Measurements from ENCODE around the gene ZNF804A. TPM values are rescaled to one million over a fixed set of nuclear protein-coding genes. Genes with fewer than 3 reads are reported as not detected.

ZNF804A gene
- polyA plus RNA-seq, 6 donors from 2014 or later = 0.19 to 0.40 (median 0.30) TPM; not detected in 2

GRCh38 chr2:184633726-184634125 lies 35.4 kb downstream of the ZNF804A start:
- no peak for DNase-seq
- no peak for ATAC-seq (ENCODE audit: low read depth in 2 of 2)
- H3K4me3 Mint-ChIP-seq = no peak overlapping the region
- H3K4me1 Mint-ChIP-seq = no peaks in the 10 kb centered on the region
- no peaks in the 10 kb centered on the region for H3K36me3 Mint-ChIP-seq
- no peaks in the 10 kb centered on the region for H3K9me3 Mint-ChIP-seq
- no peak overlapping the region for H3K27ac Mint-ChIP-seq
- H3K27me3 Mint-ChIP-seq = no peaks in the 10 kb centered on the region

GRCh38 chr2:184637781-184638180 lies 39.5 kb downstream of the ZNF804A start:
- DNase-seq (no peak), ATAC-seq (ENCODE audit: low read depth in 2 of 2) (no peak)
- H3K9me3 Mint-ChIP-seq = peaks cover 0 to 2% (median 0%) of the 10 kb centered on the region in 7 donors
- no peaks in the 10 kb centered on the region for H3K27me3 Mint-ChIP-seq
- H3K4me3 Mint-ChIP-seq = no peak overlapping the region
- no peaks in the 10 kb centered on the region for H3K4me1 Mint-ChIP-seq
- no peak overlapping the region for H3K27ac Mint-ChIP-seq
- no peaks in the 10 kb centered on the region for H3K36me3 Mint-ChIP-seq

GRCh38 chr2:184644685-184645084 lies 46.4 kb downstream of the ZNF804A start:
- ATAC-seq (ENCODE audit: low read depth in 2 of 2) (no peak), DNase-seq (no peak)
- H3K27ac Mint-ChIP-seq = no peak overlapping the region
- peaks cover 0 to 9% (median 8%) of the 10 kb centered on the region in 3 donors for H3K4me1 Mint-ChIP-seq
- H3K4me3 Mint-ChIP-seq = no peak overlapping the region
- H3K27me3 Mint-ChIP-seq = no peaks in the 10 kb centered on the region
- peaks cover 0 to 2% (median 0%) of the 10 kb centered on the region in 7 donors for H3K9me3 Mint-ChIP-seq
- no peaks in the 10 kb centered on the region for H3K36me3 Mint-ChIP-seq

- Mint-ChIP-seq H3K27ac (no peak overlapping the region), H3K36me3 (no peaks in the 10 kb centered on the region), H3K4me1 (peaks cover 0 to 9% (median 8%) of the 10 kb centered on the region in 3 donors), H3K27me3 (no peaks in the 10 kb centered on the region), H3K9me3 (peaks cover 0 to 2% (median 0%) of the 10 kb centered on the region in 7 donors), H3K4me3 (peak overlapping the region in 2 of 8 donors; percentile 23 to 44)
- ATAC-seq (ENCODE audit: low read depth in 2 of 2) = peak; percentile 65 to 70
- DNase-seq = peak; percentile 5
Measured at GRCh38 chr2:184646177-184646576, 47.8 kb downstream of the ZNF804A start.

- H3K27ac Mint-ChIP-seq = no peak overlapping the region
- H3K4me3 Mint-ChIP-seq = peak overlapping the region in 1 of 8 donors; percentile 44
- ATAC-seq (ENCODE audit: low read depth in 2 of 2) (no peak), DNase-seq (no peak)
- peaks cover 0 to 9% (median 8%) of the 10 kb centered on the region in 3 donors for H3K4me1 Mint-ChIP-seq
- no peaks in the 10 kb centered on the region for H3K27me3 Mint-ChIP-seq
- peaks cover 0 to 2% (median 0%) of the 10 kb centered on the region in 7 donors for H3K9me3 Mint-ChIP-seq
- H3K36me3 Mint-ChIP-seq = no peaks in the 10 kb centered on the region
Measured at GRCh38 chr2:184646593-184646992, 48.3 kb downstream of the ZNF804A start.

- H3K4me3 Mint-ChIP-seq = no peak overlapping the region
- H3K9me3 Mint-ChIP-seq = peaks cover 0 to 5% (median 1%) of the 10 kb centered on the region in 7 donors
- no peaks in the 10 kb centered on the region for H3K4me1 Mint-ChIP-seq
- DNase-seq = no peak
- no peaks in the 10 kb centered on the region for H3K36me3 Mint-ChIP-seq
- no peaks in the 10 kb centered on the region for H3K27me3 Mint-ChIP-seq
- H3K27ac Mint-ChIP-seq = no peak overlapping the region
- no peak for ATAC-seq (ENCODE audit: low read depth in 2 of 2)
Measured at GRCh38 chr2:184654945-184655344, 56.6 kb downstream of the ZNF804A start.

GRCh38 chr2:184677171-184677570 lies 78.8 kb downstream of the ZNF804A start:
- Mint-ChIP-seq H3K4me1 (no peaks in the 10 kb centered on the region), H3K4me3 (no peak overlapping the region), H3K27me3 (no peaks in the 10 kb centered on the region)

GRCh38 chr2:184679219-184680018 lies 81.1 kb downstream of the ZNF804A start:
- H3K9me3 Mint-ChIP-seq = peaks cover 0 to 7% (median 2%) of the 10 kb centered on the region in 7 donors
- peak overlapping the region in 1 of 8 donors; percentile 74 for H3K4me3 Mint-ChIP-seq
- ATAC-seq (ENCODE audit: low read depth in 2 of 2) (no peak), DNase-seq (no peak)
- H3K36me3 Mint-ChIP-seq = no peaks in the 10 kb centered on the region
- no peaks in the 10 kb centered on the region for H3K27me3 Mint-ChIP-seq
- no peaks in the 10 kb centered on the region for H3K4me1 Mint-ChIP-seq
- no peak overlapping the region for H3K27ac Mint-ChIP-seq

More at GRCh38 chr2:184677171-184677570, 78.8 kb downstream of the ZNF804A start:
- H3K27ac Mint-ChIP-seq = no peak overlapping the region
- H3K36me3 Mint-ChIP-seq = no peaks in the 10 kb centered on the region
- ATAC-seq (ENCODE audit: low read depth in 2 of 2) (no peak), DNase-seq (no peak)
- H3K9me3 Mint-ChIP-seq = peaks cover 0 to 7% (median 2%) of the 10 kb centered on the region in 7 donors

GRCh38 chr2:184680825-184681224 lies 82.5 kb downstream of the ZNF804A start:
- Mint-ChIP-seq H3K4me1 (no peaks in the 10 kb centered on the region), H3K27ac (no peak overlapping the region), H3K36me3 (no peaks in the 10 kb centered on the region), H3K9me3 (peaks cover 0 to 7% (median 3%) of the 10 kb centered on the region in 7 donors), H3K27me3 (no peaks in the 10 kb centered on the region), H3K4me3 (no peak overlapping the region)
- no peak for ATAC-seq (ENCODE audit: low read depth in 2 of 2)
- DNase-seq = no peak

- DNase-seq = no peak
- Mint-ChIP-seq H3K4me3 (no peak overlapping the region), H3K36me3 (no peaks in the 10 kb centered on the region), H3K27me3 (no peaks in the 10 kb centered on the region), H3K4me1 (no peaks in the 10 kb centered on the region), H3K27ac (no peak overlapping the region), H3K9me3 (peaks cover 0 to 7% (median 3%) of the 10 kb centered on the region in 7 donors)
- no peak for ATAC-seq (ENCODE audit: low read depth in 2 of 2)
Measured at GRCh38 chr2:184681642-184682321, 83.5 kb downstream of the ZNF804A start.

- H3K9me3 Mint-ChIP-seq = peaks cover 0 to 7% (median 2%) of the 10 kb centered on the region in 7 donors
- no peak overlapping the region for H3K4me3 Mint-ChIP-seq
- no peaks in the 10 kb centered on the region for H3K4me1 Mint-ChIP-seq
- no peak for ATAC-seq (ENCODE audit: low read depth in 2 of 2)
- no peaks in the 10 kb centered on the region for H3K27me3 Mint-ChIP-seq
- no peaks in the 10 kb centered on the region for H3K36me3 Mint-ChIP-seq
- H3K27ac Mint-ChIP-seq = no peak overlapping the region
- DNase-seq = no peak
Measured at GRCh38 chr2:184683911-184684310, 85.6 kb downstream of the ZNF804A start.

- H3K36me3 Mint-ChIP-seq = no peaks in the 10 kb centered on the region
- peak overlapping the region in 1 of 6 donors; percentile 64 for H3K27ac Mint-ChIP-seq
- ATAC-seq (ENCODE audit: low read depth in 2 of 2) = no peak
- no peak overlapping the region for H3K4me3 Mint-ChIP-seq
- H3K4me1 Mint-ChIP-seq = no peaks in the 10 kb centered on the region
- DNase-seq = no peak
- no peaks in the 10 kb centered on the region for H3K27me3 Mint-ChIP-seq
- H3K9me3 Mint-ChIP-seq = peaks cover 0 to 3% (median 0%) of the 10 kb centered on the region in 7 donors
Measured at GRCh38 chr2:184685999-184686841, 87.9 kb downstream of the ZNF804A start.

- Mint-ChIP-seq H3K27me3 (no peaks in the 10 kb centered on the region), H3K27ac (no peak overlapping the region), H3K36me3 (no peaks in the 10 kb centered on the region), H3K9me3 (peaks cover 0 to 2% (median 0%) of the 10 kb centered on the region in 7 donors), H3K4me1 (no peaks in the 10 kb centered on the region), H3K4me3 (no peak overlapping the region)
- ATAC-seq (ENCODE audit: low read depth in 2 of 2) (no peak), DNase-seq (no peak)
Measured at GRCh38 chr2:184689638-184690037, 91.3 kb downstream of the ZNF804A start.

All from naive B cell (primary cell).